Right renal cortex interstitium (tissue), 3 donors: Measurements from ENCODE around the gene DRC7. TPM values are rescaled to one million over a fixed set of nuclear protein-coding genes. Genes with fewer than 3 reads are reported as not detected.

ENCODE experiments used
- DNase-seq, 3 donors: peaks; one replicate each; pipeline ENCODE4 v3.0.0-alpha.2; 2013; ENCODE audit warnings: low read depth in 3 of 3, low spot score in 2 of 3
- polyA plus RNA-seq, 3 donors: library from polyadenylated mRNA; unstranded; fragments of 120-200 nt; gene quantifications; one replicate each; pipeline ENCODE4 v1.2.1, GENCODE V29; 2013; ENCODE audit not compliant: insufficient read length in 3 of 3

Gene DRC7
- polyA plus RNA-seq, 3 donors = 2.3 to 3.9 (median 2.8) TPM

DNA sequence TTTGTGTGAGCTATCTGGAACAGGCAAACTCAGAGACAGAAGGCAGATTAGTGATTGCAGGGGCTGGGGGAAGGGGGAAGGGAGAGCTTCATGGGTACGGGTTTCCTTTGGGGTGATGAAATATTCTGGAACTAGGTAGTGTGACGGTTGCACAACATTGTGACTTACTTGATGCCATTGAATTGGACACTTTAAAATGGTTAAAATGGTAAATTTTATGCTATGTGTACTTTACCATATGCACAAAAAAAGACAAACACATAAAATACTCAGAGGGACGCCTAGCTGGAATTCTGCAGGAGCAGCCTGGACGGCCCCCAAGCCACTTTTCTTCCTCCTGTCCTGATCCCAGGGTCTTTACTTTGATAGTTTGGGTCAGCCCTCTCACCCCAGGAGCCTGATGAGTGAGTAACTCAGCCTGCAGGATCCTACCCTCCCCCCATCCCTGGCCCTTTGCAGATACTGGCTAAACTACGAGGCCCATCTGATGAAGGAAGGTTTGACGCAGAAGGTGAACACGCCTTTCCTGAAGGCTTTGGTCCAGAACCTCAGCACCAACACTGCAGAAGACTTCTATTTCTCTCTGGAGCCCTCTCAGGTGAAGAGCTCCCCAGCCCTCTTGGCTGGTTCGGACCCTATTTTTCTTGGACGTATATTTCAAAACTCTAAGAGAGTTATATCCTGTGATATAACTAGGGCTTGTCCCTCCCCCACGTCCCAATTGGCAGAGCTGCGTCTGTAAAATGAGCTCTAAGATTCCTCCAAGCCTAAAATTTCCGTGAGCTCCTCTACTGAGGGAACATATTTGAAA lies 18.7 kb upstream of the DRC7 start:
- DNase-seq = no peak

- DNase-seq = no peak
Observed at GRCh38 chr16:57676553-57677085, 18.0 kb upstream of the DRC7 start.

DNA sequence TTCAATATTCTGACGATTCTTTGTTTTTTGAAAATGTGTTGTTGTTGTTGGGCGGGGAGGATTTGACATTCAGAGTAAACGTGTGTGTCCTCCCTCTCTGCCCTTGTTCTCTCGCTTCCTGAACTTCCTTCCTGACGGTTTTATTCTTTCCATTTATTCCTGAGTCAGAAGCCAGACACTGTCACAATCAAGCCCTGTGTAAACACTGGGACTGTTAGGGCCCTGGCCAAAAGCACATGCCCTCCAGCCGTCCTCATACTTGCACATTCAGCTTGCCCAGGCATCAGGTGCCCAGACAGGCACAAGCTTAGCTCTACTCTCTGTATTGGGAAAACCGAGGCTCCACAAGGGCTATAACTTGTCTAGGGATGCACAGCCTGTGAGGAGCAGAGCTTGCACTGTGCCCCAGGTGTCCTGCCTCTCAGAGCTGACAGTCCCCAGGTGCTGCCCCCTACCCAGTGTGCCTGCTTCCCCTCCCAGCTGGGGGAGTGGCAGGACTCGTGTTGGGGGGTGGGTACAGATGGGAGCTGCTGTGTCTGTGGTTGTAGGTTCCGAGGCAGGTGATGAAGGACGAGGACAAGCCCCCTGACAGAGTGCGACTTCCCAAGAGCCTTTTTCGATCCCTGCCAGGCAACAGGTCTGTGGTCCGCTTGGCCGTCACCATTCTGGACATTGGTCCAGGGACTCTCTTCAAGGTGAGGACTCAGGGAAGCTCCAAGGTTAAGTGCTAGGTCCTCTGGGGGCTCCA lies 16.8 kb upstream of the DRC7 start:
- DNase-seq = no peak

DNA sequence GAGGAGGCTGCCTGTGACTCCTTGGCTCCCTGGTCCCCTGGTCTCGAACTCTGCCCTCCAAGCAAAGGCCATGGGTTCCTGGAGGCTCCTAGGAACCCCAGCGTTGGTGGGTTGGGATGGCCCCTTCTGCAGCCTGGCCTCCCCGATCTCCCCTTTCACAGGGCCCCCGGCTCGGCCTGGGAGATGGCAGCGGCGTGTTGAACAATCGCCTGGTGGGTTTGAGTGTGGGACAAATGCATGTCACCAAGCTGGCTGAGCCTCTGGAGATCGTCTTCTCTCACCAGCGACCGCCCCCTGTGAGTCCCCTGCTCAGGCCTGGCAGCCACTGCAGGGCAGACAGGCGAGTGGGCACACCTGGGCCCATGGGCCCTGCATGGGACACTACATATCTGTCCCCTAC lies 15.6 kb upstream of the DRC7 start:
- no peak for DNase-seq

- no peak for DNase-seq
Observed at GRCh38 chr16:57679767-57680482, 14.7 kb upstream of the DRC7 start.

DNA sequence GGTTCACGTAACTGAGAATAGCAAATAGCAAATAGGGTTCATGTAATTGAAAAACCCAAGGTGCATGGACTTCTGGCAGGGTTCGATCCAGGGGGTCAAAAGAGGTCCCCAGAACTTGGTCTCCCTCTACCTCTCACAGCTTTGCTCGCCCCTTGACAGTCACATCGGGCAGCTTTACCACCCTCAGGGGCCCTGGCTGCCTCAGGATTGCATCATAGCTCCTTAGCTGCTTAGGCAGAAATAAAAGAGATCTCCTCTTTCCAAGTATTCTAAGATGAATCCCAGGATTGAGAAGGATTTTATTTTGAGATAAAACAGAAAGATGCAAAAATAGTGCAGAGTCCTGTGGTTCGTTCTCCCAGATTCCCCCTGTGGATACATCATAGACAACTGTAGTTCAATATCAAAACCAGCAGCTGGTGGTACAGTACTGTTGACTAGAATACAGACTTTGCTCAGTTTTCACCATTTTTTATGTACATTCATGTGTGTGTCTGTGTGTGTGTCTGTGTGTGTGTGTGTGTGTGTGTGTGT lies 13.7 kb upstream of the DRC7 start:
- DNase-seq = no peak

- DNase-seq = no peak
Observed at GRCh38 chr16:57681950-57682728, 12.5 kb upstream of the DRC7 start.

GRCh38 chr16:57682809-57683635 lies 11.6 kb upstream of the DRC7 start:
- DNase-seq = no peak

DNA sequence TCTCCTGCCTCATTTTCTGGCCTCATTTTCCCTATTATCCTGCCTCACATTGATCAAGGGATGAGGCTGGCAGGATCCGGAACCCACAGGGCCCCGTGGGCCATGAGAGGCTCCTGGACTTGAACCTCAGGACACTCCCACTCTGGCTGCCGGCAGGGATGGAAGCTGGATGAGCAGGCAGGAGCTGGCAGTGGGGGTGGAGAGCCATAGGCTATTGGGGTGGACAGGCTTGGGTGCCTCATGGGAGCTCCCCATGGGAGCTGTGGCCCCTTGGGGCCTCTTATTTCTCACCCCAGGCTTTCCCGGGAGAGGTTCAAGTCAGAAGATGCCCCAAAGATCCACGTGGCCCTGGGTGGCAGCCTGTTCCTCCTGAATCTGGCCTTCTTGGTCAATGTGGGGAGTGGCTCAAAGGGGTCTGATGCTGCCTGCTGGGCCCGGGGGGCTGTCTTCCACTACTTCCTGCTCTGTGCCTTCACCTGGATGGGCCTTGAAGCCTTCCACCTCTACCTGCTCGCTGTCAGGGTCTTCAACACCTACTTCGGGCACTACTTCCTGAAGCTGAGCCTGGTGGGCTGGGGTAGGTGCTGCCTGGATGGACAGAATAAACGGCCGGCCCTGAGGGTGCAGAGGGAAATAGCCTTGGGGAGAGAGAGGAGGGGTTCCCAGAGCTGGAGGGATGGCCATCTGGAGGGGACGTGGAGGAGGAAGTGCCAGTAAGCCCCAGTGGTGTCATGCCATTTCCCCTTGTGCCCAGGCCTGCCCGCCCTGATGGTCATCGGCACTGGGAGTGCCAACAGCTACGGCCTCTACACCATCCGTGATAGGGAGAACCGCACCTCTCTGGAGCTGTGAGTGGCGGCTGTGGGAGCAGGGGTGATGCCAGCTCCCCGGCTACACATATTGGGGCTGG lies 10.7 kb upstream of the DRC7 start:
- DNase-seq = no peak

DNA sequence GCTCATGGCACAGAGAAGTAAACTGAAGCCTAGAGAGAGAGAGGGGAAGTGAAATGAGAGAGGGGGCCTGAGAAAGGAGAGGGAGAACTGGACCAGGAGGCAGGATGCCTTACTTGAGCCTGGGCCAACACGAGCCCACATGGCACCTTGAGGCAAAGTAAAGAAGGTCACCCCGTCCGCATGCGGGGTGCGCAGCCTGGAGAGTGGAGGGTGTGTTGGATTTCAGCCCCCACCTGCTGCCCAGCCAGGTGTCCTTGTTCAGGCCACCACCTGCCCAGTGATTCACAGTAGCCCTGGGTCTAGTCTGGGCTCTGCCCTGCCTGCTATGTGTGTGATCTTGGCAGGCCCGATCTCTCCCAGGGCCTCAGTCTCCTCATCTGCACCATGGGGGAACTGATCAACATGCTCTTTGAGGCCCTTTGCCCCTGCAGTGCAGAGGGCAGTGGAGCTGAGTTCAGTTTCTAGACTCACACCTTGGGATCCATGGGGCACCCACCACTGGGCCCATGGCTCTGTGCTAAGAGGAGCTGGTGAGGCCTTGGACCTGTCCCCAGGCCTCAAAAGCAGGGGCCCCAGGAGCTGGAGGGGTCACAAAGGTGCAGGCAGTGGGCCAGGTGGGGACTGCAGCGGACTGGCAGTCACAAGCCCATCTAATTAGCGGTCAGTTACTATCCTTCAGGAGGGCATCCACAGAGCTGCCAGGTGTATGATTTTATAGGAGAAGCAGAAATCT lies 9.8 kb upstream of the DRC7 start:
- DNase-seq = no peak

DNA sequence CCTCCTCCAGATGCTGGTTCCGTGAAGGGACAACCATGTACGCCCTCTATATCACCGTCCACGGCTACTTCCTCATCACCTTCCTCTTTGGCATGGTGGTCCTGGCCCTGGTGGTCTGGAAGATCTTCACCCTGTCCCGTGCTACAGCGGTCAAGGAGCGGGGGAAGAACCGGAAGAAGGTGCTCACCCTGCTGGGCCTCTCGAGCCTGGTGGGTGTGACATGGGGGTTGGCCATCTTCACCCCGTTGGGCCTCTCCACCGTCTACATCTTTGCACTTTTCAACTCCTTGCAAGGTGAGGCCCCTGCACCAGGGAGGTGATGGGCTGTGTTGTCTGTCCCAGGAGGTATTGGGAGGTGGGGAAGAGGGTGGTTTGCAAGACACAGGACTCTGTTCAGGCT lies 9.0 kb upstream of the DRC7 start:
- no peak for DNase-seq

- DNase-seq = no peak
Observed at GRCh38 chr16:57686577-57686976, 8.0 kb upstream of the DRC7 start.

- no peak for DNase-seq
Observed at GRCh38 chr16:57687363-57687929, 7.2 kb upstream of the DRC7 start.

DNA sequence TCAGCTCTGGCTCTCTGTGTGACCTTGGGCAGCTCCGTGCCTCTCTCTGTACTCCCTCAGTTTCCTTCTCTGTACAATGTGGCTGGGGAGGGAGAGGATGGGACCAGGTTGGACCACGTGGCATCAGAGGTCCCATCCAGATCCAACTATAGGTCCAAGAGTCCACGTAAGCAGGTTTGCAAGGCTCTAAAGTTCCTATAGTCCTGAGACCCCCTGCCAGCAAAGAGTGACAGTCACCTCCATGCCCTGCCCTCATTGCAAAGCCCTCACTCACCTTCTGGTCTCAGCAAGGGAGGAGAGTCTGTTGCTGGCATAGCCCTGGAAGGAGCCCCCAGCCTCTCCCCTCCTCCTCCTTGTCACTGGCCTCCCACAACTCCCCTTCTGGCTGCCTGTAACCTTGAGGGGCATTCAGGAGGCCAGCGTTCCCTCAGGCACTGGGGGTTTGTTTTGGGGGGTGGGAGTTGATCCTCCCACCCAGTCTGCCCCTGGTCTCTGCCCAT lies 6.1 kb upstream of the DRC7 start:
- DNase-seq = no peak

- DNase-seq = no peak
Observed at GRCh38 chr16:57688987-57689761, 5.4 kb upstream of the DRC7 start.
